WTC11 (cell line): ENCODE results near the gene SLC5A9. TPM values are rescaled to one million over a fixed set of nuclear protein-coding genes. Genes with fewer than 3 reads are reported as not detected.

Source experiments
- ATAC-seq: fragments of 200-7000 bp; cut with Tn5 transposase; 2 replicates; pipeline ENCODE4 v1.10.0; 2021; ENCODE audit warnings: mild to moderate bottlenecking, moderate library complexity
- CTCF ChIA-PET: fragments of 300-600 bp; sonication (Branson Sonifier 250); formaldehyde crosslinking; loops from one replicate; lab custom pipeline; 2021; ENCODE audit warnings: antibody characterized with exemption; lab: Charles Lee
- POLR2A ChIA-PET: fragments of 350-600 bp; sonication (Branson Sonifier 250); formaldehyde crosslinking; loops from one replicate; lab custom pipeline; 2021; ENCODE audit warnings: antibody characterized with exemption; lab: Charles Lee
- DNase-seq: peaks from one replicate; pipeline ENCODE4 v3.0.0; 2021; ENCODE audit warnings: low spot score
- H3K27ac Mint-ChIP-seq: 2 replicates; pipeline ENCODE4 v1.8.0; 2021; ENCODE audit warnings: mixed read lengths
- H3K27me3 Mint-ChIP-seq: 2 replicates; pipeline ENCODE4 v1.8.0; 2021; ENCODE audit warnings: low read depth, mild to moderate bottlenecking, moderate library complexity, mixed read lengths
- H3K36me3 Mint-ChIP-seq: 2 replicates; pipeline ENCODE4 v1.8.0; 2021; ENCODE audit warnings: mixed read lengths
- H3K4me1 Mint-ChIP-seq: 2 replicates; pipeline ENCODE4 v1.8.0; 2022; ENCODE audit warnings: mixed read lengths
- H3K4me3 Mint-ChIP-seq: 2 replicates; pipeline ENCODE4 v1.8.0; 2021; ENCODE audit warnings: mild to moderate bottlenecking, moderate library complexity, mixed read lengths
- H3K9me3 Mint-ChIP-seq: 2 replicates; pipeline ENCODE4 v1.8.0; 2021; ENCODE audit warnings: mixed read lengths
- ERG ChIP-seq: fragments of 250-450 bp; sonication (Bioruptor Pico); IDR thresholded peaks from 2 replicates; pipeline ENCODE4 v1.8.0; 2021; ENCODE audit warnings: mild to moderate bottlenecking
- IRF1 ChIP-seq: sonication (generic); formaldehyde crosslinking; IDR thresholded peaks from 2 replicates; pipeline ENCODE4 v1.8.0; 2023; ENCODE audit warnings: missing genetic modification reagents
- IRF2 ChIP-seq: sonication (generic); formaldehyde crosslinking; IDR thresholded peaks from 2 replicates; pipeline ENCODE4 v1.8.0; 2022; ENCODE audit warnings: low read depth, missing genetic modification reagents, borderline replicate concordance
- JAZF1 ChIP-seq: fragments of 250-450 bp; sonication (Bioruptor Pico); IDR thresholded peaks from 2 replicates; pipeline ENCODE4 v1.9.0; 2021; ENCODE audit warnings: moderate library complexity, mild to moderate bottlenecking, inconsistent platforms
- MLX ChIP-seq: sonication (generic); formaldehyde crosslinking; IDR thresholded peaks from 2 replicates; pipeline ENCODE4 v1.8.1; 2023; ENCODE audit warnings: mild to moderate bottlenecking, missing genetic modification reagents, moderate library complexity
- MXD4 ChIP-seq: fragments of 250-450 bp; sonication (Bioruptor Pico); IDR thresholded peaks from 2 replicates; pipeline ENCODE4 v1.8.0; 2021; ENCODE audit warnings: mild to moderate bottlenecking, moderate library complexity, borderline replicate concordance
- NFYB ChIP-seq: sonication (generic); formaldehyde crosslinking; conservative IDR thresholded peaks from 2 replicates; pipeline ENCODE4 v1.8.0; 2022; ENCODE audit warnings: low read depth, missing genetic modification reagents
- NR3C1 ChIP-seq: sonication (generic); formaldehyde crosslinking; conservative IDR thresholded peaks from 2 replicates; pipeline ENCODE4 v1.8.1; 2023; ENCODE audit warnings: low read depth, mild to moderate bottlenecking, missing genetic modification reagents
- PREB ChIP-seq: sonication (generic); formaldehyde crosslinking; IDR thresholded peaks from 2 replicates; pipeline ENCODE4 v1.8.1; 2022; ENCODE audit warnings: mild to moderate bottlenecking, missing genetic modification reagents, moderate library complexity, borderline replicate concordance
- PRRX2 ChIP-seq: fragments of 250-450 bp; sonication (Bioruptor Pico); IDR thresholded peaks from 2 replicates; pipeline ENCODE4 v1.8.0; 2021; ENCODE audit warnings: mild to moderate bottlenecking
- TCF7 ChIP-seq: sonication (generic); formaldehyde crosslinking; IDR thresholded peaks from 2 replicates; pipeline ENCODE4 v1.8.0; 2022; ENCODE audit warnings: mild to moderate bottlenecking, low read depth, missing genetic modification reagents, moderate library complexity
- TEAD1 ChIP-seq: sonication (generic); formaldehyde crosslinking; IDR thresholded peaks from 2 replicates; pipeline ENCODE4 v1.8.0; 2022; ENCODE audit warnings: mild to moderate bottlenecking, missing genetic modification reagents
- ZMAT4 ChIP-seq: fragments of 250-450 bp; sonication (Bioruptor Pico); IDR thresholded peaks from 2 replicates; pipeline ENCODE4 v1.9.0; 2021; ENCODE audit warnings: mild to moderate bottlenecking
- ZNF121 ChIP-seq: sonication (generic); formaldehyde crosslinking; IDR thresholded peaks from 2 replicates; pipeline ENCODE4 v1.8.0; 2023; ENCODE audit warnings: missing genetic modification reagents
- ZNF219 ChIP-seq: sonication (generic); formaldehyde crosslinking; IDR thresholded peaks from 2 replicates; pipeline ENCODE4 v1.8.0; 2023; ENCODE audit warnings: missing genetic modification reagents, mild to moderate bottlenecking, borderline replicate concordance
- ZNF512 ChIP-seq: sonication (generic); formaldehyde crosslinking; IDR thresholded peaks from 2 replicates; pipeline ENCODE4 v1.8.1; 2022; ENCODE audit warnings: missing genetic modification reagents, borderline replicate concordance
- ZNF532 ChIP-seq: fragments of 250-450 bp; sonication (Bioruptor Pico); IDR thresholded peaks from 2 replicates; pipeline ENCODE4 v1.9.0; 2021; ENCODE audit warnings: mild to moderate bottlenecking, borderline replicate concordance
- total RNA-seq: library from RNA; stranded (reverse); gene quantifications from 3 replicates; pipeline ENCODE4 v1.2.3, GENCODE V29; 2021
- TF ChIP-seq, protein P1 (sequence below): sonication (generic); formaldehyde crosslinking; IDR thresholded peaks from 2 replicates; pipeline ENCODE4 v1.8.0; 2023; ENCODE audit warnings: missing genetic modification reagents, mild to moderate bottlenecking, borderline replicate concordance
- TF ChIP-seq, protein P2 (sequence below): fragments of 250-450 bp; sonication (Bioruptor Pico); IDR thresholded peaks from 2 replicates; pipeline ENCODE4 v1.9.0; 2021; ENCODE audit warnings: mild to moderate bottlenecking

Gene SLC5A9
- total RNA-seq, 1 experiment from 2014 or later, result 0.22 TPM

- TF ChIP-seq MLX (no peak), ERG (no peak), JAZF1 (CRISPR knock-in tag) (no peak), MXD4 (CRISPR knock-in tag) (no peak), IRF2 (CRISPR knock-in tag) (no peak), ZNF121 (no peak), NFYB (no peak), NR3C1 (CRISPR knock-in tag) (no peak), TCF7 (CRISPR knock-in tag) (no peak), ZNF512 (no peak), ZMAT4 (CRISPR knock-in tag) (no peak), TEAD1 (CRISPR knock-in tag) (no peak), IRF1 (CRISPR knock-in tag) (no peak), ZNF219 (CRISPR knock-in tag) (no peak), PRRX2 (CRISPR knock-in tag) (no peak), PREB (CRISPR knock-in tag) (no peak), ZNF532 (CRISPR knock-in tag) (no peak)
- TF ChIP-seq, protein P1, sequence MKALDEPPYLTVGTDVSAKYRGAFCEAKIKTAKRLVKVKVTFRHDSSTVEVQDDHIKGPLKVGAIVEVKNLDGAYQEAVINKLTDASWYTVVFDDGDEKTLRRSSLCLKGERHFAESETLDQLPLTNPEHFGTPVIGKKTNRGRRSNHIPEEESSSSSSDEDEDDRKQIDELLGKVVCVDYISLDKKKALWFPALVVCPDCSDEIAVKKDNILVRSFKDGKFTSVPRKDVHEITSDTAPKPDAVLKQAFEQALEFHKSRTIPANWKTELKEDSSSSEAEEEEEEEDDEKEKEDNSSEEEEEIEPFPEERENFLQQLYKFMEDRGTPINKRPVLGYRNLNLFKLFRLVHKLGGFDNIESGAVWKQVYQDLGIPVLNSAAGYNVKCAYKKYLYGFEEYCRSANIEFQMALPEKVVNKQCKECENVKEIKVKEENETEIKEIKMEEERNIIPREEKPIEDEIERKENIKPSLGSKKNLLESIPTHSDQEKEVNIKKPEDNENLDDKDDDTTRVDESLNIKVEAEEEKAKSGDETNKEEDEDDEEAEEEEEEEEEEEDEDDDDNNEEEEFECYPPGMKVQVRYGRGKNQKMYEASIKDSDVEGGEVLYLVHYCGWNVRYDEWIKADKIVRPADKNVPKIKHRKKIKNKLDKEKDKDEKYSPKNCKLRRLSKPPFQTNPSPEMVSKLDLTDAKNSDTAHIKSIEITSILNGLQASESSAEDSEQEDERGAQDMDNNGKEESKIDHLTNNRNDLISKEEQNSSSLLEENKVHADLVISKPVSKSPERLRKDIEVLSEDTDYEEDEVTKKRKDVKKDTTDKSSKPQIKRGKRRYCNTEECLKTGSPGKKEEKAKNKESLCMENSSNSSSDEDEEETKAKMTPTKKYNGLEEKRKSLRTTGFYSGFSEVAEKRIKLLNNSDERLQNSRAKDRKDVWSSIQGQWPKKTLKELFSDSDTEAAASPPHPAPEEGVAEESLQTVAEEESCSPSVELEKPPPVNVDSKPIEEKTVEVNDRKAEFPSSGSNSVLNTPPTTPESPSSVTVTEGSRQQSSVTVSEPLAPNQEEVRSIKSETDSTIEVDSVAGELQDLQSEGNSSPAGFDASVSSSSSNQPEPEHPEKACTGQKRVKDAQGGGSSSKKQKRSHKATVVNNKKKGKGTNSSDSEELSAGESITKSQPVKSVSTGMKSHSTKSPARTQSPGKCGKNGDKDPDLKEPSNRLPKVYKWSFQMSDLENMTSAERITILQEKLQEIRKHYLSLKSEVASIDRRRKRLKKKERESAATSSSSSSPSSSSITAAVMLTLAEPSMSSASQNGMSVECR (CRISPR knock-in tag), result no peak
- TF ChIP-seq, protein P2, sequence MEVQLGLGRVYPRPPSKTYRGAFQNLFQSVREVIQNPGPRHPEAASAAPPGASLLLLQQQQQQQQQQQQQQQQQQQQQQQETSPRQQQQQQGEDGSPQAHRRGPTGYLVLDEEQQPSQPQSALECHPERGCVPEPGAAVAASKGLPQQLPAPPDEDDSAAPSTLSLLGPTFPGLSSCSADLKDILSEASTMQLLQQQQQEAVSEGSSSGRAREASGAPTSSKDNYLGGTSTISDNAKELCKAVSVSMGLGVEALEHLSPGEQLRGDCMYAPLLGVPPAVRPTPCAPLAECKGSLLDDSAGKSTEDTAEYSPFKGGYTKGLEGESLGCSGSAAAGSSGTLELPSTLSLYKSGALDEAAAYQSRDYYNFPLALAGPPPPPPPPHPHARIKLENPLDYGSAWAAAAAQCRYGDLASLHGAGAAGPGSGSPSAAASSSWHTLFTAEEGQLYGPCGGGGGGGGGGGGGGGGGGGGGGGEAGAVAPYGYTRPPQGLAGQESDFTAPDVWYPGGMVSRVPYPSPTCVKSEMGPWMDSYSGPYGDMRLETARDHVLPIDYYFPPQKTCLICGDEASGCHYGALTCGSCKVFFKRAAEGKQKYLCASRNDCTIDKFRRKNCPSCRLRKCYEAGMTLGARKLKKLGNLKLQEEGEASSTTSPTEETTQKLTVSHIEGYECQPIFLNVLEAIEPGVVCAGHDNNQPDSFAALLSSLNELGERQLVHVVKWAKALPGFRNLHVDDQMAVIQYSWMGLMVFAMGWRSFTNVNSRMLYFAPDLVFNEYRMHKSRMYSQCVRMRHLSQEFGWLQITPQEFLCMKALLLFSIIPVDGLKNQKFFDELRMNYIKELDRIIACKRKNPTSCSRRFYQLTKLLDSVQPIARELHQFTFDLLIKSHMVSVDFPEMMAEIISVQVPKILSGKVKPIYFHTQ (CRISPR knock-in tag), result no peak
- ATAC-seq (no peak), DNase-seq (no peak)
- Mint-ChIP-seq H3K27ac (no peak overlapping the region), H3K36me3 (peaks cover 8% of the 10 kb centered on the region), H3K9me3 (peaks cover 15% of the 10 kb centered on the region), H3K4me1 (no peaks in the 10 kb centered on the region), H3K4me3 (no peak overlapping the region), H3K27me3 (peaks cover 16% of the 10 kb centered on the region)
- ChIA-PET POLR2A (no interaction called here), CTCF (interaction anchor here (1.8 kb wide), 1 partner anchor 26 kb away, joined by 5 read pairs; no protein-coding TSS in a partner anchor)
These were observed 45.3 kb upstream of the SLC5A9 start for GRCh38 chr1:48177257-48177656.
